ENCODE results near the gene RNF130. TPM values are rescaled to one million over a fixed set of nuclear protein-coding genes. Genes with fewer than 3 reads are reported as not detected.

The RNF130 gene
- total and polyA plus RNA-seq, 2 donors (not counting 1 experiment from before 2014, with no cell fraction given), result 14.7 to 32.4 TPM

DNA sequence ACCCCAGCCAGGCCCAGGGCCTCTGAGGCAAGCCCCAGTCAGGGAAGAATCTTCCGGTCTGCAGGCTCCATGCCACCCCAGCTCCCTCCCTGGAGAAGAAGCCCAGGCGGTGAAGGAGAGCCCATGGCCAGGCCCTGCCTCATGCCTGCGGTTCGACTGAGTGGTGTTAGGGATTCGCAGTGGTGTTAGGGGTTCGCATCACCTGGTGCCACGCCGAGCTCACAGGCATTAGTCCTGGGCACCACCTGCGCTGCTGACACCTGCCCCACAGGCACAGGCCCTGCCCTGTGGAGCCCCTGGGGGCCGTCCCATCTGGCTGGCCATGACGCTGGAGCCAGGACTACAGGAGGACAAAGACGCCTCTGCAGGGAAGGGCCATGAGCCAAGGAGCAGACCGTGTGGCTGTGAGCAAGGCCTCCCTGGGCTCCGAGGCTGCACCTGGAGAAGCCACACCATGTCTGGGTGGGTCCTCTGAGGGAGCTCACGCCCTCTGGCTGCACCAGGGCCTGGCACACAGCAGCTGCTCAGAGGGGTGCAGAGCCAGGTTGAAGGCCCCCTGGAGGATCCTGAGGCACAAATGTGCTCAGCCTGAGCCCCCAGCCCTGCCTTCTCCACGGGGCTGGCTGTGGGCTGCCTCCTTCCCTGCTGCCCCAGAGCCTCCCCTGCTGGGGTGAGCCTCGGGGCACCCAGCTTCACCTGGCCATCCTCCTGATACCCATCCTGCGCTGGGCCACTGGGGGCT lies 27.6 kb upstream of the RNF130 start:
- no peaks in the 10 kb centered on the region for H3K27me3 ChIP-seq (ENCODE audit: control insufficient read depth, insufficient read depth, low read length)
- no peak overlapping the region for H3K4me2 ChIP-seq (ENCODE audit: extremely low read depth, insufficient read depth, low read length)
- H3K79me2 ChIP-seq (ENCODE audit: control insufficient read depth, insufficient read depth, low read length), result no peaks in the 10 kb centered on the region
- DNase-seq (ENCODE audit: low read depth in 2 of 2), result no peak
- no peak overlapping the region for H2AFZ ChIP-seq (ENCODE audit: low read length)
- no peaks in the 10 kb centered on the region for H4K20me1 ChIP-seq (ENCODE audit: control insufficient read depth, extremely low read depth, insufficient read depth, low read length)
- TF ChIP-seq EZH2 (IDR thresholded peaks at IDR 0.05; ENCODE audit: low read length, missing control alignments), result no peak
- TF ChIP-seq, protein P1, sequence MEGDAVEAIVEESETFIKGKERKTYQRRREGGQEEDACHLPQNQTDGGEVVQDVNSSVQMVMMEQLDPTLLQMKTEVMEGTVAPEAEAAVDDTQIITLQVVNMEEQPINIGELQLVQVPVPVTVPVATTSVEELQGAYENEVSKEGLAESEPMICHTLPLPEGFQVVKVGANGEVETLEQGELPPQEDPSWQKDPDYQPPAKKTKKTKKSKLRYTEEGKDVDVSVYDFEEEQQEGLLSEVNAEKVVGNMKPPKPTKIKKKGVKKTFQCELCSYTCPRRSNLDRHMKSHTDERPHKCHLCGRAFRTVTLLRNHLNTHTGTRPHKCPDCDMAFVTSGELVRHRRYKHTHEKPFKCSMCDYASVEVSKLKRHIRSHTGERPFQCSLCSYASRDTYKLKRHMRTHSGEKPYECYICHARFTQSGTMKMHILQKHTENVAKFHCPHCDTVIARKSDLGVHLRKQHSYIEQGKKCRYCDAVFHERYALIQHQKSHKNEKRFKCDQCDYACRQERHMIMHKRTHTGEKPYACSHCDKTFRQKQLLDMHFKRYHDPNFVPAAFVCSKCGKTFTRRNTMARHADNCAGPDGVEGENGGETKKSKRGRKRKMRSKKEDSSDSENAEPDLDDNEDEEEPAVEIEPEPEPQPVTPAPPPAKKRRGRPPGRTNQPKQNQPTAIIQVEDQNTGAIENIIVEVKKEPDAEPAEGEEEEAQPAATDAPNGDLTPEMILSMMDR (conservative IDR thresholded peaks at IDR 0.05 in 1 of 2, IDR thresholded peaks at IDR 0.05 in 1 of 2; ENCODE audit: low read depth in 1 of 2, low read length in 2 of 2), result no peak
- H3K36me3 ChIP-seq (ENCODE audit: control insufficient read depth, insufficient read depth, low read length), result no peaks in the 10 kb centered on the region
- no peak overlapping the region for H3K9ac ChIP-seq (ENCODE audit: insufficient read depth, low read length)
- H3K4me3 ChIP-seq (replicated peaks in 1 of 4; ENCODE audit: control extremely low read depth in 1 of 4, insufficient read depth in 1 of 4, low read depth in 3 of 4, low read length in 4 of 4), result no peak overlapping the region
- no peaks in the 10 kb centered on the region for H3K4me1 ChIP-seq (ENCODE audit: control insufficient read depth, extremely low read depth, insufficient read depth, low read length)
- H3K27ac ChIP-seq (ENCODE audit: insufficient read depth, low read length), result no peak overlapping the region
- H3K9me3 ChIP-seq (ENCODE audit: control insufficient read depth, insufficient read depth, low read depth, low read length), result no peaks in the 10 kb centered on the region

GRCh38 chr5:180098526-180098925 lies 27.0 kb upstream of the RNF130 start:
- no peak for TF ChIP-seq EZH2 (IDR thresholded peaks at IDR 0.05; ENCODE audit: low read length, missing control alignments)
- TF ChIP-seq, protein P1 (conservative IDR thresholded peaks at IDR 0.05 in 1 of 2, IDR thresholded peaks at IDR 0.05 in 1 of 2; ENCODE audit: low read depth in 1 of 2, low read length in 2 of 2), result no peak
- no peak overlapping the region for H2AFZ ChIP-seq (ENCODE audit: low read length)
- no peaks in the 10 kb centered on the region for H3K9me3 ChIP-seq (ENCODE audit: control insufficient read depth, insufficient read depth, low read depth, low read length)
- H3K27ac ChIP-seq (ENCODE audit: insufficient read depth, low read length), result no peak overlapping the region
- H3K4me2 ChIP-seq (ENCODE audit: extremely low read depth, insufficient read depth, low read length), result no peak overlapping the region
- no peak for DNase-seq (ENCODE audit: low read depth in 2 of 2)
- no peaks in the 10 kb centered on the region for H3K27me3 ChIP-seq (ENCODE audit: control insufficient read depth, insufficient read depth, low read length)
- no peaks in the 10 kb centered on the region for H3K79me2 ChIP-seq (ENCODE audit: control insufficient read depth, insufficient read depth, low read length)
- no peaks in the 10 kb centered on the region for H3K4me1 ChIP-seq (ENCODE audit: control insufficient read depth, extremely low read depth, insufficient read depth, low read length)
- H3K4me3 ChIP-seq (replicated peaks in 1 of 4; ENCODE audit: control extremely low read depth in 1 of 4, insufficient read depth in 1 of 4, low read depth in 3 of 4, low read length in 4 of 4), result no peak overlapping the region
- no peaks in the 10 kb centered on the region for H3K36me3 ChIP-seq (ENCODE audit: control insufficient read depth, insufficient read depth, low read length)
- H4K20me1 ChIP-seq (ENCODE audit: control insufficient read depth, extremely low read depth, insufficient read depth, low read length), result no peaks in the 10 kb centered on the region
- no peak overlapping the region for H3K9ac ChIP-seq (ENCODE audit: insufficient read depth, low read length)

DNA sequence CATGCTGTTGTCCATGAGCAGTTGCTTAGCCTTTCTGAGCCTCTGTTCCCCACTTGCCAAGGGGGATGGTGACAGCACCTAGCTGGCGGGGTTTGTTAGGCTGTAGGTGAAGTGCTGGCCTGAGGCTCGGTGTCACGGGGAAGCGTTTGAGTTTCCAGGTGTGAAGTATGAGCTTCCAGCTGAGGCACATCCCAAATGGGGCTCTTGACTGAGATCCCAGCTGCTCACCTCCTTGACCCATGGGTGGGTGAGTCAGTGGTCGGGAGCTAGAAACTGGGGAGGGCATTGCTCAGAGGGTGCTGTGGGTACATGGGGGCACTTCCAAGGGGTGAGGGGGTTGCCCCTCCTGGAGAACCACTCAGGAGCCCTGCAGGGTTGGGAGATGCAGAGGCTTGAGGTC lies 26.4 kb upstream of the RNF130 start:
- TF ChIP-seq, protein P1 (conservative IDR thresholded peaks at IDR 0.05 in 1 of 2, IDR thresholded peaks at IDR 0.05 in 1 of 2; ENCODE audit: low read depth in 1 of 2, low read length in 2 of 2), result no peak
- no peak for TF ChIP-seq EZH2 (IDR thresholded peaks at IDR 0.05; ENCODE audit: low read length, missing control alignments)
- no peaks in the 10 kb centered on the region for H3K79me2 ChIP-seq (ENCODE audit: control insufficient read depth, insufficient read depth, low read length)
- H3K9me3 ChIP-seq (ENCODE audit: control insufficient read depth, insufficient read depth, low read depth, low read length), result no peaks in the 10 kb centered on the region
- H2AFZ ChIP-seq (ENCODE audit: low read length), result no peak overlapping the region
- no peaks in the 10 kb centered on the region for H3K4me1 ChIP-seq (ENCODE audit: control insufficient read depth, extremely low read depth, insufficient read depth, low read length)
- no peaks in the 10 kb centered on the region for H3K36me3 ChIP-seq (ENCODE audit: control insufficient read depth, insufficient read depth, low read length)
- no peaks in the 10 kb centered on the region for H4K20me1 ChIP-seq (ENCODE audit: control insufficient read depth, extremely low read depth, insufficient read depth, low read length)
- no peak for DNase-seq (ENCODE audit: low read depth in 2 of 2)
- no peak overlapping the region for H3K9ac ChIP-seq (ENCODE audit: insufficient read depth, low read length)
- no peaks in the 10 kb centered on the region for H3K27me3 ChIP-seq (ENCODE audit: control insufficient read depth, insufficient read depth, low read length)
- no peak overlapping the region for H3K4me3 ChIP-seq (replicated peaks in 1 of 4; ENCODE audit: control extremely low read depth in 1 of 4, insufficient read depth in 1 of 4, low read depth in 3 of 4, low read length in 4 of 4)
- H3K4me2 ChIP-seq (ENCODE audit: extremely low read depth, insufficient read depth, low read length), result no peak overlapping the region
- no peak overlapping the region for H3K27ac ChIP-seq (ENCODE audit: insufficient read depth, low read length)

All from fibroblast of lung (primary cell).